ENCODE results near the gene KCNIP3.
"Not testable (repeated sequence)": the region's sequence is repeated elsewhere in the genome, so short reads cannot be mapped to it uniquely, and the experiment has no call there.

The KCNIP3 gene

GRCh38 chr2:95403204-95403721, 106.1 kb downstream of the KCNIP3 start:
- H3K4me3 Mint-ChIP-seq, result peak overlapping the region; percentile 97 to 99 (median 97)
- TF ChIP-seq CTCF (IDR thresholded peaks at IDR 0.05; ENCODE audit: unreplicated experiment in 3 of 3), result peak; percentile 13 to 34 (median 30)
- H3K36me3 Mint-ChIP-seq (ENCODE audit: low read depth); H3K9me3 Mint-ChIP-seq; H3K27me3 Mint-ChIP-seq (ENCODE audit: low read depth): not testable (repeated sequence)
- H3K4me1 Mint-ChIP-seq, result peaks cover 22% of the 10 kb centered on the region
- peak overlapping the region; percentile 84 to 94 (median 91) for H3K27ac Mint-ChIP-seq

GRCh38 chr2:95403824-95404223, 106.7 kb downstream of the KCNIP3 start:
- peak overlapping the region; percentile 97 to 99 (median 97) for H3K4me3 Mint-ChIP-seq
- H3K27ac Mint-ChIP-seq, result peak overlapping the region in 1 of 3 experiments; percentile 94
- not testable (repeated sequence) for H3K9me3 Mint-ChIP-seq; H3K36me3 Mint-ChIP-seq (ENCODE audit: low read depth); H3K27me3 Mint-ChIP-seq (ENCODE audit: low read depth)
- peaks cover 22% of the 10 kb centered on the region for H3K4me1 Mint-ChIP-seq

GRCh38 chr2:95404676-95405075, 107.5 kb downstream of the KCNIP3 start:
- H3K4me1 Mint-ChIP-seq, result peaks cover 24% of the 10 kb centered on the region

GRCh38 chr2:95411239-95411638, 114.1 kb downstream of the KCNIP3 start:
- not testable (repeated sequence) for H3K27me3 Mint-ChIP-seq (ENCODE audit: low read depth); H3K4me1 Mint-ChIP-seq; H3K4me3 Mint-ChIP-seq; H3K27ac Mint-ChIP-seq; H3K9me3 Mint-ChIP-seq
- peaks cover 11% of the 10 kb centered on the region for H3K36me3 Mint-ChIP-seq (ENCODE audit: low read depth)

More at GRCh38 chr2:95404676-95405075, 107.5 kb downstream of the KCNIP3 start:
- not testable (repeated sequence) for H3K27me3 Mint-ChIP-seq (ENCODE audit: low read depth); H3K27ac Mint-ChIP-seq; H3K9me3 Mint-ChIP-seq
- H3K4me3 Mint-ChIP-seq, result peak overlapping the region; percentile 50 to 75 (median 73)
- peaks cover 10% of the 10 kb centered on the region for H3K36me3 Mint-ChIP-seq (ENCODE audit: low read depth)

GRCh38 chr2:95414015-95414594, 117.0 kb downstream of the KCNIP3 start:
- not testable (repeated sequence) for H3K9me3 Mint-ChIP-seq; H3K27ac Mint-ChIP-seq; H3K4me1 Mint-ChIP-seq; H3K36me3 Mint-ChIP-seq (ENCODE audit: low read depth); H3K27me3 Mint-ChIP-seq (ENCODE audit: low read depth); H3K4me3 Mint-ChIP-seq
- peak; percentile 69 to 78 (median 74) for TF ChIP-seq CTCF (IDR thresholded peaks at IDR 0.05; ENCODE audit: unreplicated experiment in 3 of 3)

GRCh38 chr2:95415138-95415537, 118.0 kb downstream of the KCNIP3 start:
- H3K9me3 Mint-ChIP-seq; H3K27ac Mint-ChIP-seq; H3K4me1 Mint-ChIP-seq; H3K36me3 Mint-ChIP-seq (ENCODE audit: low read depth); H3K27me3 Mint-ChIP-seq (ENCODE audit: low read depth); H3K4me3 Mint-ChIP-seq: not testable (repeated sequence)

GRCh38 chr2:95415561-95415960, 118.4 kb downstream of the KCNIP3 start:
- not testable (repeated sequence) for H3K4me1 Mint-ChIP-seq; H3K4me3 Mint-ChIP-seq; H3K27me3 Mint-ChIP-seq (ENCODE audit: low read depth); H3K9me3 Mint-ChIP-seq; H3K36me3 Mint-ChIP-seq (ENCODE audit: low read depth); H3K27ac Mint-ChIP-seq

- H3K4me1 Mint-ChIP-seq; H3K4me3 Mint-ChIP-seq; H3K9me3 Mint-ChIP-seq; H3K27ac Mint-ChIP-seq; H3K36me3 Mint-ChIP-seq (ENCODE audit: low read depth); H3K27me3 Mint-ChIP-seq (ENCODE audit: low read depth): not testable (repeated sequence)
These were observed 130.2 kb downstream of the KCNIP3 start for GRCh38 chr2:95427196-95427867.

- H3K27me3 Mint-ChIP-seq (ENCODE audit: low read depth); H3K27ac Mint-ChIP-seq; H3K4me1 Mint-ChIP-seq: not testable (repeated sequence)
These were observed 132.8 kb downstream of the KCNIP3 start for GRCh38 chr2:95429748-95430467.

GRCh38 chr2:95433373-95433772, 136.2 kb downstream of the KCNIP3 start:
- H3K36me3 Mint-ChIP-seq (ENCODE audit: low read depth); H3K4me3 Mint-ChIP-seq; H3K9me3 Mint-ChIP-seq; H3K27me3 Mint-ChIP-seq (ENCODE audit: low read depth); H3K27ac Mint-ChIP-seq; H3K4me1 Mint-ChIP-seq: not testable (repeated sequence)

More at GRCh38 chr2:95429748-95430467, 132.8 kb downstream of the KCNIP3 start:
- H3K9me3 Mint-ChIP-seq; H3K4me3 Mint-ChIP-seq; H3K36me3 Mint-ChIP-seq (ENCODE audit: low read depth): not testable (repeated sequence)

- H3K36me3 Mint-ChIP-seq (ENCODE audit: low read depth); H3K27ac Mint-ChIP-seq; H3K4me3 Mint-ChIP-seq; H3K27me3 Mint-ChIP-seq (ENCODE audit: low read depth); H3K9me3 Mint-ChIP-seq; H3K4me1 Mint-ChIP-seq: not testable (repeated sequence)
These were observed 136.8 kb downstream of the KCNIP3 start for GRCh38 chr2:95433973-95434372.

GRCh38 chr2:95434507-95435076, 137.4 kb downstream of the KCNIP3 start:
- H3K4me3 Mint-ChIP-seq; H3K27me3 Mint-ChIP-seq (ENCODE audit: low read depth); H3K4me1 Mint-ChIP-seq; H3K9me3 Mint-ChIP-seq; H3K36me3 Mint-ChIP-seq (ENCODE audit: low read depth); H3K27ac Mint-ChIP-seq: not testable (repeated sequence)

Measured in nephron (organoid).